GM18517 (cell line): ENCODE results near the gene MAP2K3.
"Not testable (repeated sequence)": the region's sequence is repeated elsewhere in the genome, so short reads cannot be mapped to it uniquely, and the experiment has no call there.

ENCODE experiments used
- ATAC-seq: cut with Tn5 transposase; IDR thresholded peaks from one replicate; pipeline ENCODE4 v1.9.1; 2021; ENCODE audit warnings: mild to moderate bottlenecking, moderate library complexity; ENCODE audit not compliant: unreplicated experiment

The MAP2K3 gene

GRCh38 chr17:21327921-21328320 is 43.4 kb downstream of the MAP2K3 start:
- peak; percentile 73 for ATAC-seq

GRCh38 chr17:21328778-21329177 is 44.3 kb downstream of the MAP2K3 start:
- not testable (repeated sequence) for ATAC-seq

- ATAC-seq = no peak
These were observed 46.1 kb downstream of the MAP2K3 start for GRCh38 chr17:21330436-21331160.

- not testable (repeated sequence) for ATAC-seq
These were observed 52.2 kb downstream of the MAP2K3 start for GRCh38 chr17:21336541-21337294.

- not testable (repeated sequence) for ATAC-seq
These were observed 53.6 kb downstream of the MAP2K3 start for GRCh38 chr17:21337981-21338625.

GRCh38 chr17:21339011-21339410 is 54.5 kb downstream of the MAP2K3 start:
- no peak for ATAC-seq

GRCh38 chr17:21339571-21339970 is 55.1 kb downstream of the MAP2K3 start:
- ATAC-seq = not testable (repeated sequence)

GRCh38 chr17:21340407-21340806 is 55.9 kb downstream of the MAP2K3 start:
- ATAC-seq = not testable (repeated sequence)

GRCh38 chr17:21341279-21341678 is 56.8 kb downstream of the MAP2K3 start:
- ATAC-seq = not testable (repeated sequence)

- ATAC-seq = not testable (repeated sequence)
These were observed 57.5 kb downstream of the MAP2K3 start for GRCh38 chr17:21341925-21342540.

GRCh38 chr17:21343061-21343949 is 58.8 kb downstream of the MAP2K3 start:
- ATAC-seq = not testable (repeated sequence)

GRCh38 chr17:21344801-21345200 is 60.3 kb downstream of the MAP2K3 start:
- not testable (repeated sequence) for ATAC-seq

GRCh38 chr17:21345236-21345635 is 60.7 kb downstream of the MAP2K3 start:
- no peak for ATAC-seq

GRCh38 chr17:21346107-21346506 is 61.6 kb downstream of the MAP2K3 start:
- ATAC-seq = not testable (repeated sequence)

GRCh38 chr17:21346651-21347250 is 62.2 kb downstream of the MAP2K3 start:
- not testable (repeated sequence) for ATAC-seq

- ATAC-seq = not testable (repeated sequence)
These were observed 63.1 kb downstream of the MAP2K3 start for GRCh38 chr17:21347660-21348059.

GRCh38 chr17:21348081-21348925 is 63.8 kb downstream of the MAP2K3 start:
- peak; percentile 55 for ATAC-seq

- ATAC-seq = not testable (repeated sequence)
These were observed 64.4 kb downstream of the MAP2K3 start for GRCh38 chr17:21348926-21349261.
